Trophoblast cell (in vitro differentiated cells and primary cell): ENCODE results near the gene CDH22.

Experiments
- DNase-seq, 2 donors: peaks; one replicate each; pipeline ENCODE4 v3.0.0-alpha.2; 2016
- H2AFZ ChIP-seq: 2 replicates; pipeline ENCODE4 v1.6.1; 2013; ENCODE audit warnings: low read length, moderate library complexity, mild to moderate bottlenecking; ENCODE audit not compliant: insufficient read depth, poor library complexity
- H2AK5ac ChIP-seq: 2 replicates; pipeline ENCODE4 v1.6.1; 2013; ENCODE audit warnings: mild to moderate bottlenecking, low read length
- H2BK120ac ChIP-seq: 2 replicates; pipeline ENCODE4 v1.6.1; 2013; ENCODE audit warnings: low read length, mild to moderate bottlenecking, moderate library complexity; ENCODE audit not compliant: insufficient read depth, poor library complexity
- H2BK12ac ChIP-seq: 2 replicates; pipeline ENCODE4 v1.6.1; 2013; ENCODE audit warnings: mild to moderate bottlenecking, low read length, moderate library complexity
- H2BK5ac ChIP-seq: 2 replicates; pipeline ENCODE4 v1.6.1; 2013; ENCODE audit warnings: low read length, low read depth, moderate library complexity, mild to moderate bottlenecking; ENCODE audit not compliant: poor library complexity
- H3K14ac ChIP-seq: 2 replicates; pipeline ENCODE4 v1.6.1; 2013; ENCODE audit warnings: mild to moderate bottlenecking, low read length
- H3K18ac ChIP-seq: 2 replicates; pipeline ENCODE4 v1.6.1; 2013; ENCODE audit warnings: mild to moderate bottlenecking, low read length
- H3K23ac ChIP-seq: 2 replicates; pipeline ENCODE4 v1.6.1; 2013; ENCODE audit warnings: low read length
- H3K27ac ChIP-seq: 2 replicates; pipeline ENCODE4 v1.5.1; 2013; ENCODE audit warnings: low read depth, mild to moderate bottlenecking, inconsistent platforms, low read length, moderate library complexity
- H3K27me3 ChIP-seq: 2 replicates; pipeline ENCODE4 v1.6.1; 2013; ENCODE audit warnings: inconsistent platforms, mild to moderate bottlenecking, low read length, moderate library complexity; ENCODE audit not compliant: insufficient read depth
- H3K36me3 ChIP-seq, 2 experiments: 1 replicate in 1 of 2; 2 replicates in 1 of 2; pipeline ENCODE4 v1.6.1; 2013; ENCODE audit warnings: low read length in 2 of 2, mild to moderate bottlenecking in 2 of 2, moderate library complexity in 1 of 2; ENCODE audit not compliant: insufficient read depth in 2 of 2, control insufficient read depth in 1 of 2
- H3K4ac ChIP-seq: 2 replicates; pipeline ENCODE4 v1.6.1; 2013; ENCODE audit warnings: low read depth, mild to moderate bottlenecking, low read length, moderate library complexity
- H3K4me1 ChIP-seq, 2 experiments: 1 replicate in 1 of 2; 2 replicates in 1 of 2; pipeline ENCODE4 v1.6.1; 2013; ENCODE audit warnings: low read length in 2 of 2, mild to moderate bottlenecking in 2 of 2, moderate library complexity in 1 of 2; ENCODE audit not compliant: insufficient read depth in 2 of 2, control insufficient read depth in 1 of 2
- H3K4me2 ChIP-seq: 2 replicates; pipeline ENCODE4 v1.6.1; 2013; ENCODE audit warnings: inconsistent platforms, mild to moderate bottlenecking, low read length, moderate library complexity
- H3K4me3 ChIP-seq: 2 replicates; pipeline ENCODE4 v1.5.1; 2013; ENCODE audit warnings: mild to moderate bottlenecking, low read depth, low read length, inconsistent platforms
- H3K79me1 ChIP-seq: one replicate; pipeline ENCODE4 v1.6.1; 2013; ENCODE audit warnings: low read length
- H3K79me2 ChIP-seq: 2 replicates; pipeline ENCODE4 v1.6.1; 2013; ENCODE audit warnings: low read length, mild to moderate bottlenecking; ENCODE audit not compliant: control insufficient read depth, insufficient read depth, poor library complexity
- H3K9ac ChIP-seq: 2 replicates; pipeline ENCODE4 v1.6.1; 2013; ENCODE audit warnings: mild to moderate bottlenecking, low read length
- H3K9me3 ChIP-seq: 2 replicates; pipeline ENCODE4 v1.6.1; 2013; ENCODE audit warnings: low read depth, mild to moderate bottlenecking, control low read depth, inconsistent platforms, low read length; ENCODE audit not compliant: insufficient read depth
- H4K12ac ChIP-seq: 2 replicates; pipeline ENCODE4 v1.6.1; 2013; ENCODE audit warnings: low read depth, mild to moderate bottlenecking, low read length, moderate library complexity
- H4K8ac ChIP-seq: 2 replicates; pipeline ENCODE4 v1.6.1; 2013; ENCODE audit warnings: low read depth, mild to moderate bottlenecking, low read length, moderate library complexity
- H4K91ac ChIP-seq: one replicate; pipeline ENCODE4 v1.6.1; 2013; ENCODE audit warnings: low read depth, mild to moderate bottlenecking, low read length, moderate library complexity
- WGBS: extraction: QIAGEN DNeasy Blood & Tissue Kit; methylation state at CpG from one replicate; pipeline ENCODE4 v1.1.7; 2013; ENCODE audit warnings: missing lambda C conversion rate; ENCODE audit not compliant: insufficient read length, insufficient coverage; ENCODE audit errors: extremely low coverage; 5-methylcytosine and 5-hydroxymethylcytosine counted together

CDH22 gene

GRCh38 chr20:46233701-46234100, 74.6 kb downstream of the CDH22 start:
- no peak overlapping the region for H2BK5ac ChIP-seq
- H2BK12ac ChIP-seq, result no peak overlapping the region
- H3K18ac ChIP-seq, result no peak overlapping the region
- no peak overlapping the region for H2AFZ ChIP-seq
- H4K91ac ChIP-seq, result no peak overlapping the region
- H3K4me3 ChIP-seq, result no peak overlapping the region
- H3K79me1 ChIP-seq, result no peaks in the 10 kb centered on the region
- H3K4ac ChIP-seq, result no peak overlapping the region
- H4K8ac ChIP-seq, result no peak overlapping the region
- H3K79me2 ChIP-seq, result no peaks in the 10 kb centered on the region
- H2BK120ac ChIP-seq, result no peak overlapping the region
- no peak overlapping the region for H3K9ac ChIP-seq
- no peaks in the 10 kb centered on the region for H3K4me1 ChIP-seq
- H3K9me3 ChIP-seq, result no peaks in the 10 kb centered on the region
- WGBS, result no CpG with 5 or more reads among the region's 10 CpGs
- H3K27me3 ChIP-seq, result no peaks in the 10 kb centered on the region
- no peak overlapping the region for H2AK5ac ChIP-seq
- no peak overlapping the region for H3K27ac ChIP-seq
- DNase-seq, result no peak
- no peaks in the 10 kb centered on the region for H3K36me3 ChIP-seq
- H3K14ac ChIP-seq, result no peak overlapping the region
- no peak overlapping the region for H3K4me2 ChIP-seq
- no peak overlapping the region for H4K12ac ChIP-seq
- no peak overlapping the region for H3K23ac ChIP-seq

GRCh38 chr20:46232539-46232938, 75.8 kb downstream of the CDH22 start:
- no peak overlapping the region for H4K12ac ChIP-seq
- no peak overlapping the region for H4K8ac ChIP-seq
- no peak overlapping the region for H2AFZ ChIP-seq
- H3K4me2 ChIP-seq, result no peak overlapping the region
- no peak overlapping the region for H3K27ac ChIP-seq
- H3K9ac ChIP-seq, result no peak overlapping the region
- H4K91ac ChIP-seq, result no peak overlapping the region
- no peak overlapping the region for H3K4ac ChIP-seq
- H3K4me3 ChIP-seq, result no peak overlapping the region
- H2BK12ac ChIP-seq, result no peak overlapping the region
- no peak overlapping the region for H3K18ac ChIP-seq
- no peak overlapping the region for H2AK5ac ChIP-seq
- H3K79me1 ChIP-seq, result no peaks in the 10 kb centered on the region
- H3K9me3 ChIP-seq, result no peaks in the 10 kb centered on the region
- H3K27me3 ChIP-seq, result no peaks in the 10 kb centered on the region
- DNase-seq, result no peak
- no peaks in the 10 kb centered on the region for H3K4me1 ChIP-seq
- H2BK5ac ChIP-seq, result no peak overlapping the region
- no peaks in the 10 kb centered on the region for H3K79me2 ChIP-seq
- no peaks in the 10 kb centered on the region for H3K36me3 ChIP-seq
- WGBS, result no CpG with 5 or more reads among the region's 4 CpGs
- no peak overlapping the region for H3K23ac ChIP-seq
- H3K14ac ChIP-seq, result no peak overlapping the region
- no peak overlapping the region for H2BK120ac ChIP-seq

GRCh38 chr20:46230801-46231282, 77.5 kb downstream of the CDH22 start:
- H4K8ac ChIP-seq, result no peak overlapping the region
- no peak overlapping the region for H2BK5ac ChIP-seq
- H2AK5ac ChIP-seq, result no peak overlapping the region
- no peak overlapping the region for H4K12ac ChIP-seq
- no peaks in the 10 kb centered on the region for H3K36me3 ChIP-seq
- H3K79me2 ChIP-seq, result no peaks in the 10 kb centered on the region
- no peaks in the 10 kb centered on the region for H3K9me3 ChIP-seq
- H3K9ac ChIP-seq, result no peak overlapping the region
- no peaks in the 10 kb centered on the region for H3K4me1 ChIP-seq
- H3K27ac ChIP-seq, result no peak overlapping the region
- H3K18ac ChIP-seq, result no peak overlapping the region
- DNase-seq, result peak; percentile 20 to 56
- H3K14ac ChIP-seq, result no peak overlapping the region
- H2AFZ ChIP-seq, result no peak overlapping the region
- H2BK12ac ChIP-seq, result no peak overlapping the region
- H2BK120ac ChIP-seq, result no peak overlapping the region
- no peak overlapping the region for H3K23ac ChIP-seq
- no peak overlapping the region for H4K91ac ChIP-seq
- no peak overlapping the region for H3K4ac ChIP-seq
- no peaks in the 10 kb centered on the region for H3K79me1 ChIP-seq
- no peak overlapping the region for H3K4me3 ChIP-seq
- no peaks in the 10 kb centered on the region for H3K27me3 ChIP-seq
- no CpG with 5 or more reads among the region's 4 CpGs for WGBS
- H3K4me2 ChIP-seq, result no peak overlapping the region

- no peak overlapping the region for H2AFZ ChIP-seq
- H2BK120ac ChIP-seq, result no peak overlapping the region
- no peak overlapping the region for H3K18ac ChIP-seq
- no peak for DNase-seq
- no peak overlapping the region for H2BK5ac ChIP-seq
- H3K36me3 ChIP-seq, result no peaks in the 10 kb centered on the region
- no peak overlapping the region for H3K27ac ChIP-seq
- no CpG with 5 or more reads among the region's 5 CpGs for WGBS
- H4K8ac ChIP-seq, result no peak overlapping the region
- H3K4me2 ChIP-seq, result no peak overlapping the region
- H2AK5ac ChIP-seq, result no peak overlapping the region
- H3K4me3 ChIP-seq, result no peak overlapping the region
- H4K91ac ChIP-seq, result no peak overlapping the region
- no peaks in the 10 kb centered on the region for H3K4me1 ChIP-seq
- no peak overlapping the region for H4K12ac ChIP-seq
- no peaks in the 10 kb centered on the region for H3K27me3 ChIP-seq
- H3K9ac ChIP-seq, result no peak overlapping the region
- H3K79me1 ChIP-seq, result no peaks in the 10 kb centered on the region
- H3K9me3 ChIP-seq, result no peaks in the 10 kb centered on the region
- no peak overlapping the region for H3K14ac ChIP-seq
- H3K4ac ChIP-seq, result no peak overlapping the region
- H3K23ac ChIP-seq, result no peak overlapping the region
- H2BK12ac ChIP-seq, result no peak overlapping the region
- no peaks in the 10 kb centered on the region for H3K79me2 ChIP-seq
These were observed 78.2 kb downstream of the CDH22 start for GRCh38 chr20:46230106-46230491.
